Mucosa of descending colon (tissue), 3 donors: Measurements from ENCODE around the gene WDR7. TPM values are rescaled to one million over a fixed set of nuclear protein-coding genes. Genes with fewer than 3 reads are reported as not detected.

Experiments
- ATAC-seq: fragments of 200-7000 bp; cut with Tn5 transposase; one replicate; pipeline ENCODE4 v1.9.1; 2020; ENCODE audit warnings: mild to moderate bottlenecking, moderate library complexity
- DNase-seq, 3 donors: peaks; one replicate each; pipeline ENCODE4 v3.0.0-alpha.2; 2020
- H3K36me3 ChIP-seq: fragments of 200-600 bp; one replicate; pipeline ENCODE4 v1.8.0; 2021; ENCODE audit warnings: low read depth, mild to moderate bottlenecking
- H3K4me1 ChIP-seq: fragments of 200-600 bp; one replicate; pipeline ENCODE4 v1.8.0; 2021; ENCODE audit warnings: low read depth, mild to moderate bottlenecking
- H3K4me3 ChIP-seq: fragments of 200-600 bp; one replicate; pipeline ENCODE4 v1.8.0; 2021; ENCODE audit warnings: mild to moderate bottlenecking
- H3K9me3 ChIP-seq: fragments of 200-600 bp; one replicate; pipeline ENCODE4 v1.8.0; 2021; ENCODE audit warnings: mild to moderate bottlenecking
- CTCF ChIP-seq: fragments of 200-600 bp; IDR thresholded peaks from one replicate; pipeline ENCODE4 v1.8.0; 2022; ENCODE audit warnings: antibody characterized with exemption, mild to moderate bottlenecking
- intact Hi-C, 2 donors: fragments of 100-400 bp; cut with DNase I in 1 of 2; cut with micrococcal nuclease in 1 of 2; formaldehyde crosslinking; loops; one replicate each; pipeline versions ENCODE4 v1.11.0 to v1.11.1; 2022; cut with DNase I, micrococcal nuclease
- total RNA-seq, 3 donors: library from RNA; stranded (reverse); fragmentation: NEBNext Ultra II Directional in 2 of 3; extraction: Animal tissue kit (Norgen Biotek cat#: 25700) in 2 of 3; gene quantifications; one replicate each; pipeline versions ENCODE4 v1.2.1 to v1.2.4, GENCODE V29; 2021 to 2023
- donor health status: DM: no; HTN: no; CAD: no; lungs with moderate emphysema.
- donor health status: DM: no; HTN: no; CAD: no.
- donor health status: DM: no; HTN: yes; CAD: no.

WDR7 gene
- total RNA-seq, 3 donors from 2014 or later: 28.4 to 38.8 (median 29.3) TPM

- Histone ChIP-seq H3K9me3 (no peaks in the 10 kb centered on the region), H3K4me1 (no peaks in the 10 kb centered on the region), H3K36me3 (no peaks in the 10 kb centered on the region), H3K4me3 (no peak overlapping the region)
- intact Hi-C loops: no loop called here
- ATAC-seq (no peak), DNase-seq (no peak)
- no peak for TF ChIP-seq CTCF
Measured at GRCh38 chr18:57009844-57010243, 358.7 kb downstream of the WDR7 start.

- Histone ChIP-seq H3K4me3 (no peak overlapping the region), H3K36me3 (no peaks in the 10 kb centered on the region), H3K9me3 (no peaks in the 10 kb centered on the region), H3K4me1 (no peaks in the 10 kb centered on the region)
- intact Hi-C loops: no loop called here
- no peak for ATAC-seq
- TF ChIP-seq CTCF: no peak
- no peak for DNase-seq
Measured at GRCh38 chr18:57014772-57015413, 363.7 kb downstream of the WDR7 start.

- no peaks in the 10 kb centered on the region for H3K36me3 ChIP-seq
- intact Hi-C loops: no loop called here
- ATAC-seq (no peak), DNase-seq (no peak)
- no peaks in the 10 kb centered on the region for H3K4me1 ChIP-seq
- H3K4me3 ChIP-seq: no peak overlapping the region
- no peaks in the 10 kb centered on the region for H3K9me3 ChIP-seq
- TF ChIP-seq CTCF: no peak
Measured at GRCh38 chr18:57015451-57015850, 364.3 kb downstream of the WDR7 start.

- Histone ChIP-seq H3K4me1 (no peaks in the 10 kb centered on the region), H3K9me3 (no peaks in the 10 kb centered on the region), H3K36me3 (no peaks in the 10 kb centered on the region), H3K4me3 (no peak overlapping the region)
- intact Hi-C loops: no loop called here
- TF ChIP-seq CTCF: no peak
- ATAC-seq (no peak), DNase-seq (no peak)
Measured at GRCh38 chr18:57018845-57019244, 367.7 kb downstream of the WDR7 start.

- Histone ChIP-seq H3K9me3 (no peaks in the 10 kb centered on the region), H3K4me1 (no peaks in the 10 kb centered on the region), H3K36me3 (no peaks in the 10 kb centered on the region), H3K4me3 (no peak overlapping the region)
- no peak for DNase-seq
- TF ChIP-seq CTCF: no peak
- intact Hi-C loops: no loop called here
- ATAC-seq: no peak
Measured at GRCh38 chr18:57022716-57023115, 371.6 kb downstream of the WDR7 start.
